Measurements from ENCODE around the gene CHD5.
"Not testable (repeated sequence)": the region's sequence is repeated elsewhere in the genome, so short reads cannot be mapped to it uniquely, and the experiment has no call there.

CHD5 gene

GRCh38 chr1:6180268-6180706 is at the start of gene CHD5:
Gene CHD5 (minus strand): TSS chr1:6180321. CDS start chr1:6180023, 298 bp downstream.
- FAIRE-seq, result no peak

GRCh38 chr1:6225651-6226050 is 45.5 kb upstream of the CHD5 start:
- FAIRE-seq, result no peak

- FAIRE-seq, result no peak
Measured at GRCh38 chr1:6224718-6225117, 44.6 kb upstream of the CHD5 start.

- no peak for FAIRE-seq
Measured at GRCh38 chr1:6223617-6224016, 43.5 kb upstream of the CHD5 start.

- no peak for FAIRE-seq
Measured at GRCh38 chr1:6222636-6223035, 42.5 kb upstream of the CHD5 start.

- no peak for FAIRE-seq
Measured at GRCh38 chr1:6221210-6221784, 41.2 kb upstream of the CHD5 start.

- no peak for FAIRE-seq
Measured at GRCh38 chr1:6220236-6220635, 40.1 kb upstream of the CHD5 start.

GRCh38 chr1:6219641-6220040 is 39.5 kb upstream of the CHD5 start:
- not testable (repeated sequence) for FAIRE-seq

GRCh38 chr1:6218375-6219164 is 38.4 kb upstream of the CHD5 start:
- no peak for FAIRE-seq

GRCh38 chr1:6212193-6212959 is 32.3 kb upstream of the CHD5 start:
- no peak for FAIRE-seq

- FAIRE-seq, result no peak
Measured at GRCh38 chr1:6211731-6212130, 31.6 kb upstream of the CHD5 start.

- FAIRE-seq, result no peak
Measured at GRCh38 chr1:6210591-6211355, 30.7 kb upstream of the CHD5 start.

GRCh38 chr1:6209661-6210580 is 29.8 kb upstream of the CHD5 start:
- no peak for FAIRE-seq

GRCh38 chr1:6208723-6209660 is 28.9 kb upstream of the CHD5 start:
- FAIRE-seq, result no peak

- FAIRE-seq, result no peak
Measured at GRCh38 chr1:6207921-6208320, 27.8 kb upstream of the CHD5 start.

GRCh38 chr1:6207075-6207885 is 27.2 kb upstream of the CHD5 start:
- no peak for FAIRE-seq

GRCh38 chr1:6206520-6206855 is 26.4 kb upstream of the CHD5 start:
- no peak for FAIRE-seq

GRCh38 chr1:6205849-6206519 is 25.9 kb upstream of the CHD5 start, which contains the start of gene RNF207:
Gene RNF207 (plus strand): TSS chr1:6206119. CDS start chr1:6206536, 417 bp downstream.
- FAIRE-seq, result no peak

- FAIRE-seq, result no peak
Measured at GRCh38 chr1:6202256-6202655, 22.1 kb upstream of the CHD5 start.
